ENCODE data around the gene TBC1D17.

- TF ChIP-seq CTCF (IDR thresholded peaks at IDR 0.05) (no peak), POLR2A (IDR thresholded peaks at IDR 0.05) (no peak)
These were observed 50.2 kb downstream of the TBC1D17 start for GRCh38 chr19:49927526-49928264.
